Panc1 (cell line): ENCODE measurements around the gene OTOG. TPM values are rescaled to one million over a fixed set of nuclear protein-coding genes. Genes with fewer than 3 reads are reported as not detected.

Source experiments
- ATAC-seq: fragments of 200-7000 bp; cut with Tn5 transposase; 2 replicates; pipeline ENCODE4 v1.9.1; 2020; ENCODE audit warnings: mild to moderate bottlenecking, moderate library complexity
- BruUV-seq: library from RNA; stranded (reverse); fragments of 400-500 nt; replicated peaks from 2 replicates; lab custom pipeline; 2021; lab: Mats Ljungman, UMichigan
- CTCF ChIA-PET: fragments of 300-600 bp; sonication (Branson Sonifier 250); formaldehyde crosslinking; loops from one replicate; lab custom pipeline; 2022; ENCODE audit warnings: antibody characterized with exemption; lab: Charles Lee
- POLR2A ChIA-PET: fragments of 300-600 bp; sonication (Branson Sonifier 250); formaldehyde crosslinking; loops from one replicate; lab custom pipeline; 2022; ENCODE audit warnings: antibody characterized with exemption; lab: Charles Lee
- DNase-seq: peaks from one replicate; pipeline ENCODE4 v3.0.0-alpha.2; 2010; ENCODE audit warnings: low read depth, low spot score
- H3K27ac ChIP-seq: 2 replicates; pipeline ENCODE4 v1.5.1; 2011; ENCODE audit warnings: mild to moderate bottlenecking, low read length, inconsistent platforms
- H3K27me3 ChIP-seq: fragments of 200-500 bp; sonication (Bioruptor generic); 2 replicates; pipeline ENCODE4 v1.6.0; 2014; ENCODE audit warnings: low read length, inconsistent platforms; ENCODE audit not compliant: control insufficient read depth, insufficient read depth
- H3K36me3 ChIP-seq: fragments of 200-500 bp; sonication (Bioruptor generic); 2 replicates; pipeline ENCODE4 v1.5.1; 2014; ENCODE audit warnings: inconsistent platforms, mild to moderate bottlenecking, low read length, moderate library complexity; ENCODE audit not compliant: control insufficient read depth, insufficient read depth
- H3K4me1 ChIP-seq: 2 replicates; pipeline ENCODE4 v1.5.1; 2011; ENCODE audit warnings: inconsistent platforms, mild to moderate bottlenecking, low read length, moderate library complexity; ENCODE audit not compliant: control insufficient read depth, insufficient read depth
- H3K4me3 ChIP-seq, 2 experiments: 2 replicates each; pipeline ENCODE4 v1.5.1; 2011 to 2012; ENCODE audit warnings: low read depth in 2 of 2, low read length in 2 of 2, mild to moderate bottlenecking in 2 of 2, inconsistent platforms in 1 of 2, moderate library complexity in 1 of 2
- H3K9me3 ChIP-seq: fragments of 200-500 bp; sonication (Bioruptor generic); 2 replicates; pipeline ENCODE4 v1.5.1; 2014; ENCODE audit warnings: low read depth, mild to moderate bottlenecking, inconsistent platforms, low read length, moderate library complexity; ENCODE audit not compliant: control insufficient read depth, insufficient read depth
- POLR2AphosphoS5 ChIP-seq: IDR thresholded peaks from 2 replicates; pipeline ENCODE4 v1.6.1; 2012; ENCODE audit warnings: mild to moderate bottlenecking, low read depth, low read length, moderate library complexity
- SIN3A ChIP-seq: IDR thresholded peaks from 2 replicates; pipeline ENCODE4 v1.6.1; 2012; ENCODE audit warnings: low read depth, mild to moderate bottlenecking, low read length, moderate library complexity, borderline replicate concordance; ENCODE audit not compliant: insufficient read depth
- TCF7L2 ChIP-seq: IDR thresholded peaks from 2 replicates; pipeline ENCODE4 v1.6.1; 2011; ENCODE audit warnings: mild to moderate bottlenecking, low read depth, low read length, inconsistent platforms
- in situ Hi-C: cut with HindIII; loops from 2 replicates; pipeline ENCODE4 v1.10.0; 2016; ENCODE audit warnings: low sequenced_read_pairs, low pct_unique_long_range_greater_than_20kb
- intact Hi-C: fragments of 100-400 bp; cut with micrococcal nuclease; formaldehyde crosslinking; loops from one replicate; pipeline ENCODE4 v1.10.0; 2022; ENCODE audit not compliant: unreplicated experiment
- total RNA-seq: library from RNA; stranded (reverse); gene quantifications from one replicate; pipeline ENCODE4 v1.2.1, GENCODE V29; 2021; ENCODE audit not compliant: unreplicated experiment
- TF ChIP-seq, protein P1 (sequence below): fragments of 450-650 bp; IDR thresholded peaks from 2 replicates; pipeline ENCODE4 v1.5.1; 2017; ENCODE audit warnings: mild to moderate bottlenecking
- TF ChIP-seq, protein P2 (sequence below), 2 experiments: IDR thresholded peaks; 2 replicates each; pipeline ENCODE4 v1.6.1; 2011 to 2012; ENCODE audit warnings: low read depth in 2 of 2, control low read depth in 1 of 2, low read length in 1 of 2, mild to moderate bottlenecking in 1 of 2, moderate library complexity in 1 of 2; ENCODE audit not compliant: insufficient read depth in 1 of 2

Gene OTOG
- total RNA-seq, 1 experiment from 2014 or later = not detected

DNA sequence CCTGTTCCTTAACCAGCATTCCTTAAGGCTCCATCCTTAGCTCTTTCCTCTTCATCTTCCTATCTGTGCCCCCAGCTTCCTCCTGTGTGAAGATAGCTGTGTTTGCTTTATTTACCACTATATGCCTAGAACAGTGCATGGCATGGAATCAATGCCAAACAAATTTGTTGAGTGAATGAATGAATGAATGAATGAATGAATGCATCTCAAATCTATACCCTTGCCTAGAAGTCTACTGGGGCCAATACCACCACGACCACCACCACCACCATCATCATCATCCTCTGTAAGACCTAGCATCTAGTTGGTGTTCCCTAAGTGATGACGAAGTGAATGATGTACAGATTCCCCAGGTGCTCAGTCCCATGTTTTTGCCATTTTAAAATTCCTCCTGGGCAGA, 819 bp upstream of the OTOG start:
- H3K4me1 ChIP-seq = no peaks in the 10 kb centered on the region
- no TSS peak for BruUV-seq
- ChIA-PET POLR2A (no interaction called here), CTCF (no interaction called here)
- no peak overlapping the region for H3K4me3 ChIP-seq
- H3K36me3 ChIP-seq = no peaks in the 10 kb centered on the region; the same call in 1 of the 2 replicates
- H3K27me3 ChIP-seq = no peaks in the 10 kb centered on the region
- intact Hi-C loops = no loop called here
- in situ Hi-C loops = no loop called here
- TF ChIP-seq, protein P1, sequence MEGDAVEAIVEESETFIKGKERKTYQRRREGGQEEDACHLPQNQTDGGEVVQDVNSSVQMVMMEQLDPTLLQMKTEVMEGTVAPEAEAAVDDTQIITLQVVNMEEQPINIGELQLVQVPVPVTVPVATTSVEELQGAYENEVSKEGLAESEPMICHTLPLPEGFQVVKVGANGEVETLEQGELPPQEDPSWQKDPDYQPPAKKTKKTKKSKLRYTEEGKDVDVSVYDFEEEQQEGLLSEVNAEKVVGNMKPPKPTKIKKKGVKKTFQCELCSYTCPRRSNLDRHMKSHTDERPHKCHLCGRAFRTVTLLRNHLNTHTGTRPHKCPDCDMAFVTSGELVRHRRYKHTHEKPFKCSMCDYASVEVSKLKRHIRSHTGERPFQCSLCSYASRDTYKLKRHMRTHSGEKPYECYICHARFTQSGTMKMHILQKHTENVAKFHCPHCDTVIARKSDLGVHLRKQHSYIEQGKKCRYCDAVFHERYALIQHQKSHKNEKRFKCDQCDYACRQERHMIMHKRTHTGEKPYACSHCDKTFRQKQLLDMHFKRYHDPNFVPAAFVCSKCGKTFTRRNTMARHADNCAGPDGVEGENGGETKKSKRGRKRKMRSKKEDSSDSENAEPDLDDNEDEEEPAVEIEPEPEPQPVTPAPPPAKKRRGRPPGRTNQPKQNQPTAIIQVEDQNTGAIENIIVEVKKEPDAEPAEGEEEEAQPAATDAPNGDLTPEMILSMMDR = no peak
- TF ChIP-seq TCF7L2 = no peak
- TF ChIP-seq SIN3A = no peak
- TF ChIP-seq POLR2AphosphoS5 = no peak
- H3K27ac ChIP-seq = no peak overlapping the region
- no peaks in the 10 kb centered on the region for H3K9me3 ChIP-seq
- DNase-seq (no peak), ATAC-seq (no peak)

DNA sequence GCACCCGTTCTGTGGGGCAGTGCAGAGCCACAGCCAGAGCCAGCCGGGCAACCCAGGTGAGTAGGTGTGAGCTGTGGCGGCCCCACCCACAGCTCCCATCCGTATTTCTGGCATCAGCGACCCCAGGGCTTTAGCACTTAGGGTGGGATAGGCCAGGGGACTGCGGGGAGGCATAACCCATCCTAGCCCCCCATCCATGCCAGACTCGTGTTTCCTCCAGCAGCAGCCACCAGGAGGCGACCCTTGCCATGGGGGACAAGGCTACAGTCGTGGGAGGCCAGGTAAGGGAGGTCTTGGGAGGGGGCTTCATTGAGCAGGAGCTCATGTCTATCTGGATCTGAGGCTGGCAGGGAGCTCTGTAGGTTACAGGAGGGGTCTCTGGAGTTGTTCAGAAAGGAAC, 873 bp downstream of the OTOG start:
- in situ Hi-C loops (no loop called here), intact Hi-C loops (no loop called here)
- TF ChIP-seq, protein P2, sequence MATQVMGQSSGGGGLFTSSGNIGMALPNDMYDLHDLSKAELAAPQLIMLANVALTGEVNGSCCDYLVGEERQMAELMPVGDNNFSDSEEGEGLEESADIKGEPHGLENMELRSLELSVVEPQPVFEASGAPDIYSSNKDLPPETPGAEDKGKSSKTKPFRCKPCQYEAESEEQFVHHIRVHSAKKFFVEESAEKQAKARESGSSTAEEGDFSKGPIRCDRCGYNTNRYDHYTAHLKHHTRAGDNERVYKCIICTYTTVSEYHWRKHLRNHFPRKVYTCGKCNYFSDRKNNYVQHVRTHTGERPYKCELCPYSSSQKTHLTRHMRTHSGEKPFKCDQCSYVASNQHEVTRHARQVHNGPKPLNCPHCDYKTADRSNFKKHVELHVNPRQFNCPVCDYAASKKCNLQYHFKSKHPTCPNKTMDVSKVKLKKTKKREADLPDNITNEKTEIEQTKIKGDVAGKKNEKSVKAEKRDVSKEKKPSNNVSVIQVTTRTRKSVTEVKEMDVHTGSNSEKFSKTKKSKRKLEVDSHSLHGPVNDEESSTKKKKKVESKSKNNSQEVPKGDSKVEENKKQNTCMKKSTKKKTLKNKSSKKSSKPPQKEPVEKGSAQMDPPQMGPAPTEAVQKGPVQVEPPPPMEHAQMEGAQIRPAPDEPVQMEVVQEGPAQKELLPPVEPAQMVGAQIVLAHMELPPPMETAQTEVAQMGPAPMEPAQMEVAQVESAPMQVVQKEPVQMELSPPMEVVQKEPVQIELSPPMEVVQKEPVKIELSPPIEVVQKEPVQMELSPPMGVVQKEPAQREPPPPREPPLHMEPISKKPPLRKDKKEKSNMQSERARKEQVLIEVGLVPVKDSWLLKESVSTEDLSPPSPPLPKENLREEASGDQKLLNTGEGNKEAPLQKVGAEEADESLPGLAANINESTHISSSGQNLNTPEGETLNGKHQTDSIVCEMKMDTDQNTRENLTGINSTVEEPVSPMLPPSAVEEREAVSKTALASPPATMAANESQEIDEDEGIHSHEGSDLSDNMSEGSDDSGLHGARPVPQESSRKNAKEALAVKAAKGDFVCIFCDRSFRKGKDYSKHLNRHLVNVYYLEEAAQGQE (IDR thresholded peaks at IDR 0.05; ENCODE audit: insufficient read depth in 1 of 2, low read depth in 2 of 2, low read length in 1 of 2) = no peak
- TF ChIP-seq SIN3A (no peak), TCF7L2 (no peak), POLR2AphosphoS5 (no peak)
- TF ChIP-seq, protein P1 = no peak
- Histone ChIP-seq H3K27me3 (no peaks in the 10 kb centered on the region), H3K27ac (no peak overlapping the region), H3K4me3 (no peak overlapping the region), H3K36me3 (no peaks in the 10 kb centered on the region; the same call in 1 of the 2 replicates), H3K9me3 (no peaks in the 10 kb centered on the region), H3K4me1 (no peaks in the 10 kb centered on the region)
- BruUV-seq = no TSS peak
- no peak for DNase-seq
- ChIA-PET POLR2A (no interaction called here), CTCF (no interaction called here)
- no peak for ATAC-seq
